Epithelial cell of esophagus (primary cell): Measurements from ENCODE around the gene RNF217.

Experiments used
- DNase-seq: peaks from one replicate; pipeline ENCODE4 v3.0.0; 2010; ENCODE audit warnings: low read depth
- H3K4me3 ChIP-seq: 2 replicates; pipeline ENCODE4 v1.5.1; 2011; ENCODE audit warnings: mild to moderate bottlenecking, low read length, control low read depth
- TF ChIP-seq, protein P1 (sequence below): IDR thresholded peaks from 2 replicates; pipeline ENCODE4 v1.5.1; 2011; ENCODE audit warnings: low read depth, mild to moderate bottlenecking, low read length, control low read depth, inconsistent platforms; ENCODE audit not compliant: insufficient read depth; ENCODE audit errors: missing control alignments

The RNF217 gene

DNA sequence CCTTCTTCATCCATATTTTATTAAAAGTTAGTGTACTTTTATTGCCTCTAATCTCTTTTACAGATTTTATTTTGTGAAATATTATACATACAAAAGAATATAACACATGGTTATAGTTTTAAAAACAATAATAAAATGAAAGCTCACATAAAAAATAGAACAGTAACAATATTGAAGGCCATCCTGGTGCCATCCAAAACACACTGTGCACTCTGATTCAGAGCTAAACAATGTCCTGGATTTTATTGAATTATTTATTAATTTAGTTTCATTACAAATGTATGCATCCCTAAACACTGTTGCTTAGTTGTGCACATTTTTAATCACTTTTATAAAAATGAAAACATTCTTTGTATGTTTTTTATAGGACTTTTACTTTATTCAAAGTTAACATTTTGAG, 32.9 kb downstream of the RNF217 start:
- no peak overlapping the region for H3K4me3 ChIP-seq
- no peak for DNase-seq
- TF ChIP-seq, protein P1, sequence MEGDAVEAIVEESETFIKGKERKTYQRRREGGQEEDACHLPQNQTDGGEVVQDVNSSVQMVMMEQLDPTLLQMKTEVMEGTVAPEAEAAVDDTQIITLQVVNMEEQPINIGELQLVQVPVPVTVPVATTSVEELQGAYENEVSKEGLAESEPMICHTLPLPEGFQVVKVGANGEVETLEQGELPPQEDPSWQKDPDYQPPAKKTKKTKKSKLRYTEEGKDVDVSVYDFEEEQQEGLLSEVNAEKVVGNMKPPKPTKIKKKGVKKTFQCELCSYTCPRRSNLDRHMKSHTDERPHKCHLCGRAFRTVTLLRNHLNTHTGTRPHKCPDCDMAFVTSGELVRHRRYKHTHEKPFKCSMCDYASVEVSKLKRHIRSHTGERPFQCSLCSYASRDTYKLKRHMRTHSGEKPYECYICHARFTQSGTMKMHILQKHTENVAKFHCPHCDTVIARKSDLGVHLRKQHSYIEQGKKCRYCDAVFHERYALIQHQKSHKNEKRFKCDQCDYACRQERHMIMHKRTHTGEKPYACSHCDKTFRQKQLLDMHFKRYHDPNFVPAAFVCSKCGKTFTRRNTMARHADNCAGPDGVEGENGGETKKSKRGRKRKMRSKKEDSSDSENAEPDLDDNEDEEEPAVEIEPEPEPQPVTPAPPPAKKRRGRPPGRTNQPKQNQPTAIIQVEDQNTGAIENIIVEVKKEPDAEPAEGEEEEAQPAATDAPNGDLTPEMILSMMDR = no peak

DNA sequence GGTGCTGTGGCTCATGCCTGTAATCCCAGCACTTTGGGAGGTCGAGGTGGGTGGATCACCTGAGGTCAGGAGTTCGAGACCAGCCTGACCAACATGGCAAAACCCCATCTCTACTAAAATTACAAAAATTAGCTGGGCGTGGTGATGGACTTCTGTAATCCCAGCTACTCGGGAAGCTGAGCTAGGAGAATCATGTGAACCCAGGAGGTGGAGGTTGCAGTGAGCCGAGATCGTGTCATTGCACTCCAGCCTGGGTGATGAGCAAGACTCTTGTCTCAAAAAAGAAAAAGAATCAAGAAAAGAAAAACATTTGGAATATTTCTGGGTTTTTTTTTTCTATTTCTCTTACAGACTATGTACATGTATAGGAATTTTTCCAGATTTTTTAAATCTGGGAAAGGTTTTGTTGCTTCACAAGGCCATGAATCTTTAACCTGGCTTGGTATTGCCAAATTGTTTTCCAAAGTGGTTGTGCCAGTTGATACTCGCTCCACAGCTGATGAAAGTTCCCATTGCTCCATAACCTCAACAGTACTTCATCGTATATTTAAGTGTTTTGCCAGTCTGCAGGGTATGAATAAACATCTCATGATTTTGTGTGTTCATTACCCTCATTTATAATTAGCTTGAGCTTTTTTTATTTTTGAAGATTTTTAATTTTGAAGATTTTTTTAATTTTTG, 33.5 kb downstream of the RNF217 start:
- H3K4me3 ChIP-seq = no peak overlapping the region
- peak; percentile 82 for DNase-seq
- TF ChIP-seq, protein P1 = no peak

- no peak for DNase-seq
- no peak overlapping the region for H3K4me3 ChIP-seq
- TF ChIP-seq, protein P1 = no peak
Measured at GRCh38 chr6:124996411-124996810, 34.2 kb downstream of the RNF217 start.

DNA sequence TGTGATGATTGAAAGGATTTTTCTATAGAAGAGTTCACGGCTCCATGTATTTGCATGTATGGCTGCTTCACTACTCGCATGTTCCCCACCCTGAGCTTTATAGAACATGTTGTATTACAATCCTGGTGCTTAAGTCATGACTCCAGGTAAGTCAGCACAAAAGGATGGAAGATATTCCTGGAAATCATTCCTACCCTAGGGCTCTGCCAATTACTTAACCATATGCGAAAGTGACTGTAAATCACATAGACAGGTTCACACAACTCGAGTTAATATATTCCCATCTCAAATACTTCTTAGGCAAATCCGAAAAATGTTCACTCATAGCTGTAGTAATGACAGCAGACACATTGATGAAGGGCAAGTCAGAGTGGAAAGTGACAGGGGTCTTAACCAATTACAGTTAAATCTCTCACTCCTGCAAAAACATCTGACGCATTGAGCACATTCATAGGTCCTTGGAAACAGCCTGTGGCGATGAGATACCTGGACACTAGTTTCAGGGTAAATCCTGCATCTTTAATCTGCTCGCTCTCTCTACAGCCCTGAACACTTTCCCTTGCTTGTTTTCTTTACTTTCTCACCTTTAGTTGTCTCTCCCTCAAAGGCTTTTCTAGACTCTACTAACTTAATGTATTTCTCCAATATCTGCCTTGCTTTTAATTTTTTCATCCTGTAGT, 35.1 kb downstream of the RNF217 start:
- TF ChIP-seq, protein P1 = no peak
- no peak overlapping the region for H3K4me3 ChIP-seq
- no peak for DNase-seq

GRCh38 chr6:124999105-124999764, 37.0 kb downstream of the RNF217 start:
- H3K4me3 ChIP-seq = no peak overlapping the region
- DNase-seq = peak; percentile 40
- TF ChIP-seq, protein P1 = no peak

DNA sequence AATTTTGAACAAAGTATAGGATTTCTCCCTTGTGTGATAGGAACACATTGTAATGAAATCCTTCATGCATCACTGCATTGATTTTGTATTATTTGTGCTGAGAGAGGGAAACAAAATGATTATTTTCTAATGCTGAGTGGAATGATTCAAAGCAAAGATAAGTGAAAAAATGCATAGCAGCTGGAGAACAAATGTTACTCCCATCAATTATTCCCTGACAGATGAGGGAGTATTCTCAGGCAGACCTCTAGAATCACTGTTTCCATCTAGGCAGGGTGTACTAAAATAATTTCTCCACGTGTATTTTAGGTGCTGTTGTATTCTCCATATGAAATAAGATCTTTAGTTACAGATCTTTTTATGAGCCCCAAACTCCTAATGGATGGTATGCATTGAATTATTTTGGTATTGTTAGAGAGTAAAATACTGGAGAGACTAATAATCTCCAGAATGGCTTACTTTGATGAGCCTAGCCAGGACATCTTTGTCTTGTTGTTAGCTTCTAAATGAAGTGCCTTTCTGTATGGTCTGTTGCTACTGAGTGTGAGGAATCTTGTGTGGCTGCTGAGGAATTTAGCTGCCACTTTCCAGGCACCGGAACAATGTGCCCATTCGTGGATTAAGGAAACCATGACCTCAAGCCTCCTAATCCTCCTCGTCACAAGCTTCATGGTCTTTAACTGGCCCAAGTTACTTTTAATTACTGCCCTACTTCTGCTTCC, 39.6 kb downstream of the RNF217 start:
- H3K4me3 ChIP-seq = no peak overlapping the region
- TF ChIP-seq, protein P1 = no peak
- DNase-seq = no peak
